IPS-20b (cell line): ENCODE results near the gene IL25.
"Not testable (repeated sequence)": the region's sequence is repeated elsewhere in the genome, so short reads cannot be mapped to it uniquely, and the experiment has no call there.

ENCODE experiments used
- H3K27ac ChIP-seq: one replicate; pipeline ENCODE4 v1.5.1; 2013; ENCODE audit warnings: low read length
- H3K27me3 ChIP-seq: 2 replicates; pipeline ENCODE4 v1.6.1; 2013; ENCODE audit warnings: mild to moderate bottlenecking, low read length, inconsistent platforms; ENCODE audit not compliant: insufficient read depth
- H3K36me3 ChIP-seq: 2 replicates; pipeline ENCODE4 v1.6.1; 2013; ENCODE audit warnings: low read depth, mild to moderate bottlenecking, inconsistent platforms, low read length, moderate library complexity; ENCODE audit not compliant: insufficient read depth
- H3K4me1 ChIP-seq: 2 replicates; pipeline ENCODE4 v1.6.1; 2013; ENCODE audit warnings: mild to moderate bottlenecking, control low read depth, inconsistent platforms, low read length, moderate library complexity; ENCODE audit not compliant: insufficient read depth
- H3K4me3 ChIP-seq: 2 replicates; pipeline ENCODE4 v1.5.1; 2013; ENCODE audit warnings: mild to moderate bottlenecking, low read length, inconsistent platforms
- H3K9ac ChIP-seq: 2 replicates; pipeline ENCODE4 v1.6.1; 2013; ENCODE audit warnings: low read depth, mild to moderate bottlenecking, inconsistent platforms, low read length, moderate library complexity
- H3K9me3 ChIP-seq: 2 replicates; pipeline ENCODE4 v1.6.1; 2013; ENCODE audit warnings: mild to moderate bottlenecking, low read depth, low read length, inconsistent platforms; ENCODE audit not compliant: insufficient read depth

The IL25 gene

GRCh38 chr14:23416801-23417200 is 44.2 kb downstream of the IL25 start:
- Histone ChIP-seq H3K27me3 (no peaks in the 10 kb centered on the region), H3K27ac (no peak overlapping the region), H3K4me1 (no peaks in the 10 kb centered on the region), H3K9ac (no peak overlapping the region), H3K36me3 (no peaks in the 10 kb centered on the region), H3K9me3 (no peaks in the 10 kb centered on the region), H3K4me3 (no peak overlapping the region)

- not testable (repeated sequence) for H3K36me3 ChIP-seq, H3K4me3 ChIP-seq, H3K27ac ChIP-seq, H3K4me1 ChIP-seq, H3K9me3 ChIP-seq, H3K9ac ChIP-seq, H3K27me3 ChIP-seq
Measured at GRCh38 chr14:23417269-23417668, 44.7 kb downstream of the IL25 start.

DNA sequence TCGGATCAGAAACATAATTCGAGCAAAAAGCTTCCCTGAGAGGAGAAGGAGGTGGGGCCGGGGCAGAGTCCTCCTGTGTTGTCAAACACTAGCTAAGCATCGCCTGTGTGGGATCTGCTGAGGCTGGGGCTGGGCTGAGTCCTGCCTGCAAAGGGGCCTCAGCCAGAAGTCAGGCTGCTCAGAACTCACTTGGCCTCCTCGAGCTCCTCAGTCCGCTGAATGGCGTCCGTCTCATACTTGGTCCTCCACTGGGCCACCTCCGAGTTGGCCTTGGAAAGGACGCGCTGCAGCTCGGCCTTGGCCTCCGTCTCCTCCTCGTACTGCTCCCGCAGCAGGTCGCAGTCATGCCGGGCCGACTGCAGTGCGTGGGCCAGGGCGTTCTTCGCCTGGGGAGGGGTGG is 45.4 kb downstream of the IL25 start:
- H3K4me1 ChIP-seq, result no peaks in the 10 kb centered on the region

GRCh38 chr14:23419646-23420045 is 47.0 kb downstream of the IL25 start:
- H3K9me3 ChIP-seq, H3K27ac ChIP-seq, H3K9ac ChIP-seq, H3K36me3 ChIP-seq, H3K4me1 ChIP-seq, H3K4me3 ChIP-seq, H3K27me3 ChIP-seq: not testable (repeated sequence)

More for the DNA sequence above, 45.4 kb downstream of the IL25 start:
- Histone ChIP-seq H3K4me3 (no peak overlapping the region), H3K9ac (no peak overlapping the region), H3K27me3 (no peaks in the 10 kb centered on the region), H3K27ac (no peak overlapping the region), H3K36me3 (no peaks in the 10 kb centered on the region), H3K9me3 (no peaks in the 10 kb centered on the region)

- Histone ChIP-seq H3K27ac (no peak overlapping the region), H3K36me3 (no peaks in the 10 kb centered on the region), H3K4me1 (no peaks in the 10 kb centered on the region), H3K9ac (no peak overlapping the region), H3K27me3 (no peaks in the 10 kb centered on the region), H3K9me3 (no peaks in the 10 kb centered on the region), H3K4me3 (no peak overlapping the region)
Measured at GRCh38 chr14:23421594-23421993, 49.0 kb downstream of the IL25 start.

GRCh38 chr14:23423657-23424056 is 51.0 kb downstream of the IL25 start:
- no peaks in the 10 kb centered on the region for H3K9me3 ChIP-seq
- H3K27me3 ChIP-seq, result peaks cover 12% of the 10 kb centered on the region; the same call in 1 of the 2 replicates
- no peak overlapping the region for H3K9ac ChIP-seq
- no peaks in the 10 kb centered on the region for H3K4me1 ChIP-seq
- H3K27ac ChIP-seq, result no peak overlapping the region
- H3K36me3 ChIP-seq, result no peaks in the 10 kb centered on the region
- H3K4me3 ChIP-seq, result no peak overlapping the region

- Histone ChIP-seq H3K36me3 (no peaks in the 10 kb centered on the region), H3K4me1 (no peaks in the 10 kb centered on the region), H3K4me3 (no peak overlapping the region), H3K27ac (no peak overlapping the region), H3K9me3 (no peaks in the 10 kb centered on the region), H3K9ac (no peak overlapping the region), H3K27me3 (peaks cover 12% of the 10 kb centered on the region; the same call in 1 of the 2 replicates)
Measured at GRCh38 chr14:23425169-23425568, 52.6 kb downstream of the IL25 start.

GRCh38 chr14:23425798-23426197 is 53.2 kb downstream of the IL25 start:
- not testable (repeated sequence) for H3K27ac ChIP-seq, H3K36me3 ChIP-seq, H3K9me3 ChIP-seq, H3K9ac ChIP-seq, H3K4me3 ChIP-seq, H3K4me1 ChIP-seq
- peaks cover 12% of the 10 kb centered on the region; the same call in 1 of the 2 replicates for H3K27me3 ChIP-seq
